SK-N-SH (cell line): ENCODE data around the gene OR6X1. TPM values are rescaled to one million over a fixed set of nuclear protein-coding genes. Genes with fewer than 3 reads are reported as not detected.

Experiments used
- CTCF ChIA-PET: fragments of 300-600, 350-600 bp; formaldehyde crosslinking; extraction: SDS; loops from one replicate; lab custom pipeline; 2021; lab: Yijun Ruan, JAX
- POLR2A ChIA-PET: fragments of 350-600 bp; sonication (Branson Sonifier 250); formaldehyde crosslinking; extraction: SDS; loops from one replicate; lab custom pipeline; 2020; ENCODE audit warnings: antibody characterized with exemption, inconsistent platforms; lab: Yijun Ruan, JAX
- DNase-seq: peaks from one replicate; pipeline ENCODE4 v3.0.0; 2012
- H2AFZ ChIP-seq: fragments of 200-600 bp; sonication (generic); 2 replicates; pipeline ENCODE4 v1.8.1; 2016; ENCODE audit warnings: antibody characterized with exemption, mild to moderate bottlenecking, low read depth
- H3F3A ChIP-seq: fragments of 200-600 bp; sonication (generic); replicated peaks from 2 replicates; pipeline ENCODE3; 2016; ENCODE audit warnings: antibody characterized with exemption, mild to moderate bottlenecking; ENCODE audit not compliant: insufficient read depth
- H3K27ac ChIP-seq, 2 experiments: fragments of 200-500 bp in 1 of 2; fragments of 200-600 bp in 1 of 2; sonication (Bioruptor generic) in 1 of 2; sonication (generic), shearing (Covaris generic) in 1 of 2; 2 replicates each; pipeline versions ENCODE4 v1.5.1 to v1.6.1; 2014 to 2016; ENCODE audit warnings: low read depth in 2 of 2, inconsistent platforms in 1 of 2, low read length in 1 of 2, mild to moderate bottlenecking in 1 of 2, mixed read lengths in 1 of 2
- H3K27me3 ChIP-seq: fragments of 200-600 bp; sonication (generic), shearing (Covaris generic); 2 replicates; pipeline ENCODE4 v1.6.1; 2016; ENCODE audit warnings: mixed run types; ENCODE audit not compliant: insufficient read depth
- H3K36me3 ChIP-seq, 2 experiments: fragments of 200-500 bp in 1 of 2; fragments of 200-600 bp in 1 of 2; sonication (Bioruptor generic) in 1 of 2; sonication (generic) in 1 of 2; replicated peaks in 1 of 2; 2 replicates each; pipeline versions ENCODE3 to v1.5.1; 2014 to 2016; ENCODE audit warnings: low read length in 1 of 2, mild to moderate bottlenecking in 1 of 2; ENCODE audit not compliant: insufficient read depth in 2 of 2, control insufficient read depth in 1 of 2
- H3K4me1 ChIP-seq, 2 experiments: fragments of 200-500 bp in 1 of 2; fragments of 200-600 bp in 1 of 2; sonication (Bioruptor generic) in 1 of 2; sonication (generic), shearing (Covaris generic) in 1 of 2; 2 replicates each; pipeline versions ENCODE4 v1.5.1 to v1.6.1; 2014 to 2016; ENCODE audit warnings: low read depth in 1 of 2, low read length in 1 of 2, mixed run types in 1 of 2; ENCODE audit not compliant: insufficient read depth in 2 of 2, control insufficient read depth in 1 of 2
- H3K4me2 ChIP-seq: fragments of 200-600 bp; sonication (generic), shearing (Covaris generic); 2 replicates; pipeline ENCODE4 v1.6.1; 2017; ENCODE audit warnings: mixed run types
- H3K4me3 ChIP-seq, 2 experiments: fragments of 200-500 bp in 1 of 2; fragments of 200-600 bp in 1 of 2; sonication (Bioruptor generic) in 1 of 2; sonication (generic), shearing (Covaris generic) in 1 of 2; 2 replicates each; pipeline versions ENCODE4 v1.5.1 to v1.8.1; 2014 to 2016; ENCODE audit warnings: low read depth in 2 of 2, inconsistent platforms in 1 of 2, low read length in 1 of 2, mild to moderate bottlenecking in 1 of 2, mixed read lengths in 1 of 2, moderate library complexity in 1 of 2
- H3K79me2 ChIP-seq: fragments of 200-600 bp; sonication (generic); 2 replicates; pipeline ENCODE4 v1.8.1; 2017; ENCODE audit warnings: mild to moderate bottlenecking; ENCODE audit not compliant: insufficient read depth
- H3K9ac ChIP-seq: fragments of 200-600 bp; sonication (generic); 2 replicates; pipeline ENCODE4 v1.6.1; 2017; ENCODE audit warnings: mixed run types
- H3K9me2 ChIP-seq: fragments of 200-600 bp; sonication (generic); 2 replicates; pipeline ENCODE4 v1.6.1; 2017; ENCODE audit warnings: mixed run types
- H3K9me3 ChIP-seq: fragments of 200-600 bp; sonication (generic); 2 replicates; pipeline ENCODE4 v1.6.1; 2017; ENCODE audit warnings: mixed run types, mild to moderate bottlenecking, moderate library complexity
- H4K20me1 ChIP-seq: fragments of 200-600 bp; sonication (generic); 2 replicates; pipeline ENCODE4 v1.6.1; 2017; ENCODE audit warnings: mild to moderate bottlenecking, mixed run types; ENCODE audit not compliant: insufficient read depth
- CHD2 ChIP-seq: fragments of 150-350 bp; IDR thresholded peaks from 2 replicates; pipeline ENCODE4 v1.6.1; 2018; ENCODE audit warnings: low read length; ENCODE audit not compliant: partially characterized antibody
- EP300 ChIP-seq, 2 experiments: IDR thresholded peaks; 2 replicates each; pipeline versions ENCODE4 v1.4.0 to v1.6.1; 2012; ENCODE audit warnings: borderline replicate concordance in 1 of 2, low read depth in 1 of 2, low read length in 1 of 2
- FOXJ3 ChIP-seq: sonication (generic); formaldehyde crosslinking; IDR thresholded peaks from 2 replicates; pipeline ENCODE4 v1.5.1; 2020; ENCODE audit warnings: mild to moderate bottlenecking, missing genetic modification reagents
- NRF1 ChIP-seq: IDR thresholded peaks from 2 replicates; pipeline ENCODE4 v1.6.1; 2012; ENCODE audit warnings: low read depth, mild to moderate bottlenecking, low read length
- RXRA ChIP-seq: IDR thresholded peaks from 2 replicates; pipeline ENCODE4 v1.4.0; 2012; ENCODE audit warnings: low read depth, mild to moderate bottlenecking, borderline replicate concordance
- TEAD4 ChIP-seq: IDR thresholded peaks from 2 replicates; pipeline ENCODE4 v1.4.0; 2012; ENCODE audit warnings: mild to moderate bottlenecking, borderline replicate concordance; ENCODE audit not compliant: insufficient read depth
- WGBS: methylation state at CpG from one replicate; pipeline ENCODE4 v1.1.6; 2017; ENCODE audit warnings: low lambda C conversion rate; 5-methylcytosine and 5-hydroxymethylcytosine counted together
- polyA plus RNA-seq, 3 experiments: library from polyadenylated mRNA; depleted of rRNA; stranded (reverse); fragments of >200 nt; gene quantifications; 2 replicates each; pipeline ENCODE4 v1.2.3, GENCODE V29; 2012
- TF ChIP-seq, protein P1 (sequence below): fragments of 150-350 bp; IDR thresholded peaks from 2 replicates; pipeline ENCODE4 v1.6.1; 2016; ENCODE audit warnings: mild to moderate bottlenecking, low read depth, low read length
- TF ChIP-seq, protein P2 (sequence below): IDR thresholded peaks from 2 replicates; pipeline ENCODE4 v1.4.0; 2012; ENCODE audit warnings: low read depth, borderline replicate concordance
- TF ChIP-seq, protein P3 (sequence below): IDR thresholded peaks from 2 replicates; pipeline ENCODE4 v1.4.0; 2012; ENCODE audit warnings: low read depth
- TF ChIP-seq, protein P4 (sequence below): fragments of 200-600 bp; sonication (generic); IDR thresholded peaks from 2 replicates; pipeline ENCODE4 v1.6.1; 2017; ENCODE audit warnings: antibody characterized with exemption, mild to moderate bottlenecking, moderate library complexity

OR6X1 gene
- polyA plus RNA-seq, 1 of the 3 experiments (the other 2 are of a cell fraction), result not detected

DNA sequence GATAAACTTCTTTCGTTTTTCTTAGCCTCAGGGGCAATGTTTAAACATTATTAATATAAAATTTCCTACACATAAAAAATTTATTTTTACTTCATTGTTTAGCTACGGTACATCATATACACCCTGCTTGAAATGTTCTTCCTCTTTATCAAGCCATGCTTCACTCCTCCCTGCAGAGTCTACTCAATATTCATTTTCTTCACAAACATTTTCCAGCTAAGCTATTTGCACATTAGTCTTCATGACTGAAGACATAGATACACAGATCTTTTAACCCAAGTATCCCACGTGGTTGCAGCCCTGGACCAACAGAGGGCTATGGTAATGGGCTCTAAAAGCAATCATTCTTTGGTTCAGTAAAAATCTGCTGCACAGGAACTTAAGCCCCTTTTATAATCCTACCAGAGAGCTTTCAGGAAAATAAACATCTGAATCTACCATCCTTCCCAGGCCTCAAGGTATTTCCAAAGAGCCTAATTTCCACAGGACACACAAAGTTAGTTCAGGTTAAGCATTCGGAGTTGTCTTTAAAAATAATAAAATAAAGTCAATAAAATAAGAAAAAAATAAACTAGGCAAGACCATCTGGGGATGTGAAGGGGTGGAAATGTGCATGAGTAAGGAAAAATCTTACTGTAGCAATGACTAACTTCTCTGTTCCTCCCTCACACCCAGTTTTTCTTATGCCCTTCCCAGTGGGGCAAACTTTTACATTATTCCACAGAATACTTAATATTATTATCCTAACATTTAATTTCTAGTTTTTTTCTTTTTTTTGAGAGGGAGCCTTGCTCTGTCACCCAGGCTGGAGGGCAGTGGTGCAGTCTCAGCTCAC, 21.6 kb upstream of the OR6X1 start (continued):
- no peak for TF ChIP-seq CHD2

DNA sequence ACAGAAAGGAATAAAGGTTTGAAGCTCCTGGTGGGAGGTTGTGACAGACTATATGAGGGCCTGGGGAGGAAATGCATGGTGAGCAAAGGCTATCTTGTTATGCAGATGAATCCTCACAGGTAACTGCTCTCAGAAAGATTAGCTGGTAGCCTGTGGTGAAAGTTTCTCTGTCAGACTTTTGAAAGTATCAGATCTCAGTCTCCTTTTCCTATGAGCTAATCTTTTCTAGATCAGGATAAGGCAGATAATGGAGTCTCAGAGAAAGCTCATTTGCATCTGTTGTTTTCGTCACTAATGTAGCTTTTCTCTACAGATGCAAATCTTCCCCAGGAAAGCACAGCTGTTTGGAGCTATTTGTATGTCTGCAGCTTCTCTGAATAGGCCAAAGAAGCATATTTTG, 21.0 kb upstream of the OR6X1 start:
- Histone ChIP-seq H3K79me2 (no peaks in the 10 kb centered on the region), H3K4me1 (no peaks in the 10 kb centered on the region)
- no peak for TF ChIP-seq FOXJ3 (CRISPR knock-in tag)
- TF ChIP-seq TEAD4, result no peak
- no peak for TF ChIP-seq CHD2
- TF ChIP-seq, all 33 proteins: peak for 0
- 7% methylated on average over 1 of the region's 1 CpG for whole genome bisulfite sequencing
- Histone ChIP-seq H3K9ac (no peak overlapping the region), H3K9me3 (no peaks in the 10 kb centered on the region), H4K20me1 (no peaks in the 10 kb centered on the region), H3K27ac (no peak overlapping the region), H3K36me3 (no peaks in the 10 kb centered on the region), H3F3A (no peaks in the 10 kb centered on the region), H3K9me2 (no peaks in the 10 kb centered on the region), H2AFZ (no peak overlapping the region), H3K4me3 (no peak overlapping the region), H3K27me3 (no peaks in the 10 kb centered on the region; the same call in 1 of the 2 replicates), H3K4me2 (no peak overlapping the region)
- CTCF ChIA-PET, result interaction anchor here (1.0 kb wide), 1 partner anchor 20 kb away, joined by 3 read pairs; no protein-coding TSS in a partner anchor
- POLR2A ChIA-PET, result no interaction called here
- DNase-seq, result no peak

DNA sequence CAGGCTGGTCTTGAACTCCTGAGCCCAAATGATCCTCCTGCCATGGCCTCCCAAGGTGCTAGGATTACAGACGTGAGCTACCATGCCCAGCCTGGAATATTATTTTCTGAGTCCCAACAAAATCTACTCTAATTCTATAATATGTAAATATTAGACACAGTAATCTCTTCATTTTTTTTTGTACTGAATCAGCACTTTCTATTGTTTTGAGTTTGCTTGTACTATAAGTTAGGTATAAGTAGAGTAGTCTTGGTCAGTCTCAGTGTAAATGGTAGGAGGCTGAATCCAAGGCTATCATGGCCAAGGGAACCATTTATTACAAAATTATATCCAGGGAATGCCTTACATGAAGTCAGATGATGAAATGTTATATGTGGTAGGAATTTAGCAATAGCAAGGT, 19.6 kb upstream of the OR6X1 start:
- Histone ChIP-seq H2AFZ (no peak overlapping the region), H3F3A (no peaks in the 10 kb centered on the region), H3K4me3 (no peak overlapping the region), H3K27ac (no peak overlapping the region), H3K4me2 (no peak overlapping the region), H4K20me1 (no peaks in the 10 kb centered on the region), H3K27me3 (no peaks in the 10 kb centered on the region; the same call in 1 of the 2 replicates), H3K79me2 (no peaks in the 10 kb centered on the region), H3K9me3 (no peaks in the 10 kb centered on the region), H3K36me3 (no peaks in the 10 kb centered on the region), H3K9ac (no peak overlapping the region), H3K4me1 (no peaks in the 10 kb centered on the region), H3K9me2 (no peaks in the 10 kb centered on the region)
- WGBS, result 14% methylated on average over 1 of the region's 1 CpG
- TF ChIP-seq TEAD4 (no peak), FOXJ3 (CRISPR knock-in tag) (no peak), RXRA (no peak)
- ChIA-PET POLR2A (no interaction called here), CTCF (interaction anchor here (0.8 kb wide), 1 partner anchor 63 kb away, joined by 3 read pairs; no protein-coding TSS in a partner anchor)
- no peak for DNase-seq

DNA sequence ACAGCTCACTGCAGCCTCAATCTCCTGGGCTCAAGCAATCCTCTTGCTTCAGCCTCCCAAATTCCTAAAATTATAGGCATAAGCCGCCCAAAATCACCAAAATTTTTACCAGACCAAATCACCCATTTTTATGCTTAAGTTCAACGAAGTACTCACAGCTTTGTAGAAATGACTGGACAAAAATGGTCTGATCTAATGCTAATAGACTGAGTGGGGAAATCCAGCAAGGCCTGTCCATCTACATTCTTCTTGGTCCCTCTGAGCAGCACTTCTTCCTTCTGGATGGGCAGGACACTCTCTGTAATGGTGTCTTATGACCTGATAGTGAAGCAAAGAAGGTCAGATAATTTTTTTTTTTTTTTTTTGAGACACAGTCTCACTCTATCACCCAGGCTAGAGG, 18.7 kb upstream of the OR6X1 start:
- TF ChIP-seq, protein P1, sequence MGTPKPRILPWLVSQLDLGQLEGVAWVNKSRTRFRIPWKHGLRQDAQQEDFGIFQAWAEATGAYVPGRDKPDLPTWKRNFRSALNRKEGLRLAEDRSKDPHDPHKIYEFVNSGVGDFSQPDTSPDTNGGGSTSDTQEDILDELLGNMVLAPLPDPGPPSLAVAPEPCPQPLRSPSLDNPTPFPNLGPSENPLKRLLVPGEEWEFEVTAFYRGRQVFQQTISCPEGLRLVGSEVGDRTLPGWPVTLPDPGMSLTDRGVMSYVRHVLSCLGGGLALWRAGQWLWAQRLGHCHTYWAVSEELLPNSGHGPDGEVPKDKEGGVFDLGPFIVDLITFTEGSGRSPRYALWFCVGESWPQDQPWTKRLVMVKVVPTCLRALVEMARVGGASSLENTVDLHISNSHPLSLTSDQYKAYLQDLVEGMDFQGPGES, result no peak
- TF ChIP-seq, protein P2, sequence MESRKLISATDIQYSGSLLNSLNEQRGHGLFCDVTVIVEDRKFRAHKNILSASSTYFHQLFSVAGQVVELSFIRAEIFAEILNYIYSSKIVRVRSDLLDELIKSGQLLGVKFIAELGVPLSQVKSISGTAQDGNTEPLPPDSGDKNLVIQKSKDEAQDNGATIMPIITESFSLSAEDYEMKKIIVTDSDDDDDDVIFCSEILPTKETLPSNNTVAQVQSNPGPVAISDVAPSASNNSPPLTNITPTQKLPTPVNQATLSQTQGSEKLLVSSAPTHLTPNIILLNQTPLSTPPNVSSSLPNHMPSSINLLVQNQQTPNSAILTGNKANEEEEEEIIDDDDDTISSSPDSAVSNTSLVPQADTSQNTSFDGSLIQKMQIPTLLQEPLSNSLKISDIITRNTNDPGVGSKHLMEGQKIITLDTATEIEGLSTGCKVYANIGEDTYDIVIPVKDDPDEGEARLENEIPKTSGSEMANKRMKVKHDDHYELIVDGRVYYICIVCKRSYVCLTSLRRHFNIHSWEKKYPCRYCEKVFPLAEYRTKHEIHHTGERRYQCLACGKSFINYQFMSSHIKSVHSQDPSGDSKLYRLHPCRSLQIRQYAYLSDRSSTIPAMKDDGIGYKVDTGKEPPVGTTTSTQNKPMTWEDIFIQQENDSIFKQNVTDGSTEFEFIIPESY, result no peak
- TF ChIP-seq EP300 (IDR thresholded peaks at IDR 0.05; ENCODE audit: borderline replicate concordance in 1 of 2, low read depth in 1 of 2, low read length in 1 of 2), result no peak
- no peak for TF ChIP-seq FOXJ3 (CRISPR knock-in tag)
- no peak for TF ChIP-seq NRF1
- TF ChIP-seq, protein P3, sequence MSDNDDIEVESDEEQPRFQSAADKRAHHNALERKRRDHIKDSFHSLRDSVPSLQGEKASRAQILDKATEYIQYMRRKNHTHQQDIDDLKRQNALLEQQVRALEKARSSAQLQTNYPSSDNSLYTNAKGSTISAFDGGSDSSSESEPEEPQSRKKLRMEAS, result no peak
- TF ChIP-seq, protein P4, sequence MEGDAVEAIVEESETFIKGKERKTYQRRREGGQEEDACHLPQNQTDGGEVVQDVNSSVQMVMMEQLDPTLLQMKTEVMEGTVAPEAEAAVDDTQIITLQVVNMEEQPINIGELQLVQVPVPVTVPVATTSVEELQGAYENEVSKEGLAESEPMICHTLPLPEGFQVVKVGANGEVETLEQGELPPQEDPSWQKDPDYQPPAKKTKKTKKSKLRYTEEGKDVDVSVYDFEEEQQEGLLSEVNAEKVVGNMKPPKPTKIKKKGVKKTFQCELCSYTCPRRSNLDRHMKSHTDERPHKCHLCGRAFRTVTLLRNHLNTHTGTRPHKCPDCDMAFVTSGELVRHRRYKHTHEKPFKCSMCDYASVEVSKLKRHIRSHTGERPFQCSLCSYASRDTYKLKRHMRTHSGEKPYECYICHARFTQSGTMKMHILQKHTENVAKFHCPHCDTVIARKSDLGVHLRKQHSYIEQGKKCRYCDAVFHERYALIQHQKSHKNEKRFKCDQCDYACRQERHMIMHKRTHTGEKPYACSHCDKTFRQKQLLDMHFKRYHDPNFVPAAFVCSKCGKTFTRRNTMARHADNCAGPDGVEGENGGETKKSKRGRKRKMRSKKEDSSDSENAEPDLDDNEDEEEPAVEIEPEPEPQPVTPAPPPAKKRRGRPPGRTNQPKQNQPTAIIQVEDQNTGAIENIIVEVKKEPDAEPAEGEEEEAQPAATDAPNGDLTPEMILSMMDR, result no peak
- Histone ChIP-seq H3K4me1 (no peaks in the 10 kb centered on the region), H3K9me3 (no peaks in the 10 kb centered on the region), H3K9ac (no peak overlapping the region), H3F3A (no peaks in the 10 kb centered on the region), H3K27me3 (no peaks in the 10 kb centered on the region; the same call in 1 of the 2 replicates), H3K36me3 (no peaks in the 10 kb centered on the region), H3K79me2 (no peaks in the 10 kb centered on the region), H3K4me2 (no peak overlapping the region), H3K4me3 (no peak overlapping the region), H2AFZ (no peak overlapping the region), H3K27ac (no peak overlapping the region), H4K20me1 (no peaks in the 10 kb centered on the region), H3K9me2 (no peaks in the 10 kb centered on the region)
- ChIA-PET CTCF (no interaction called here), POLR2A (no interaction called here)
- no peak for DNase-seq
- 18% methylated on average over 2 of the region's 2 CpGs for WGBS
